Kidney capillary endothelial cell (primary cell): Measurements from ENCODE around the gene POLK.
"Not testable (repeated sequence)": the region's sequence is repeated elsewhere in the genome, so short reads cannot be mapped to it uniquely, and the experiment has no call there.

ENCODE experiments used
- DNase-seq: peaks from one replicate; pipeline ENCODE4 v3.0.0-alpha.2; 2018; ENCODE audit warnings: low spot score

Gene POLK

GRCh38 chr5:75510836-75511434 is 756 bp upstream of the POLK start:
- peak; percentile 27 for DNase-seq

DNA sequence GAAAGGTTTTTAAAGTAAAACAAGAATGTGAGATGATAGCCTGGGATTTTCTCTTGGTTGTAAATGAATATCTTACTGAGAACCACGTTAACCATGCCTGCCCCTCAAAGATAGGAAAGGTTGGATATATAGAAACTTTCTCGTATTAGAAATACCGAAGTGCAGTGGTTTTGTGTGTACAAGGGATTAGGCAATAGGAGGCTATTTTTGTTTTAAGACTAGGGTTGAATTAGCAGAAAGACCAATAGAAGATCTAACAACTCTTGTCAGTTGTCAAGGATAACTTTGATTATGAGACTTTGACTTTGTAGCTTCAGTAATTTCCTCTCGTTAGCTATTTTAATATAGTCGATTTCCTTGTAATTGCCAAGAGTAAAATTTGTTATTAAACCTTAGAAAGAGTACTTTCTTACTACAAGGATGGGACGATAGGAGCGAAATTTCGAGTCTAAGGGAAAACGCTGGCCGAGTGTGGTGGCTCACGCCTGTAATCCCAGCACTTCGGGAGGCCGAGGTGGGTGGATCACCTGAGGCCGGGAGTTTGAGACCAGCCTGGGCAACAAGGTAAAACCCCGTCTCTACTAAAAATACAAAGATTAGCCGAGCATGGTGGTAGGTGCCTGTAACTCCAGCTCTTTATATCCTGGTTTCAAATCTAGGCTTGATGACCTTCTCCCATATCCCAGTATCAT is 838 bp downstream of the POLK start:
- no peak for DNase-seq

- DNase-seq, result no peak
These were observed 2.1 kb downstream of the POLK start for GRCh38 chr5:75513841-75514240.

DNA sequence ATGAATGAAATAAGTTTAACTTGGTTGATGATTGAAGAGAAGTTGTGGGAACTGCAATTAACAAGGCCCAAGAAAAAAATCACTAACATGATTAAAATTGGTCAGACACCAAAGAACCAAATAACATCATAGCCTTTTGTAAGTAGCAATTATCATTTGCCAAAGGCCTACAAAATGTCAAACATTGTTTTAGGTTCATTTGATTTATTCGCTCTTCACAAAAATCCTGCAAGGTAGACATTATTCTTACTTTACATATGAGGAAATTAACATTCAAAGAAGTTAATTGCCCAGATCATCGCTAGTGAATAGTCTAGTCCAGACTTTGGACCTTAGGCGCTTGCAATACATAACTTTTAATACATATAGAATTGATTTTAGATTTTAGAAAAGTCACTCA is 2.6 kb downstream of the POLK start:
- DNase-seq, result no peak

- no peak for DNase-seq
These were observed 8.1 kb downstream of the POLK start for GRCh38 chr5:75519761-75520160.

DNA sequence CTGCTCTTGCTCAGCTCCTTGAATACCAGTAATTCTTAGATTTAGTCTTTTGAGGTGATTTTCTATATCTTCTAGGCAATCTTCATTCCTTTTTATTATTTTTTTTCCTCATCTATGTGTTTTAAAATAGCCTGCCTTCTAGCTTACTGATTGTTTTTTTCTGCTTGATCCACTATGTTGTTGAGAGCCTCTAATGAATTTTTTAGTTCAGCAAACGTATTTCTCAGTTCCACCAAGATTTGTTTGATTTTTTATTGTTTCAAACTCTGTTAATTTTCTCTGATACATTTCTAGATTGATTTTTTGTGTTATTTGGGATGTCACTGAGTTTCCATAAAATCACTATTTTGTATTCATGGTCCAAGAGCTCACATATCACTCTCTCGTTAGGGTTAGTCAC is 9.5 kb downstream of the POLK start:
- no peak for DNase-seq

GRCh38 chr5:75522025-75522424 is 10.3 kb downstream of the POLK start:
- DNase-seq, result no peak

DNA sequence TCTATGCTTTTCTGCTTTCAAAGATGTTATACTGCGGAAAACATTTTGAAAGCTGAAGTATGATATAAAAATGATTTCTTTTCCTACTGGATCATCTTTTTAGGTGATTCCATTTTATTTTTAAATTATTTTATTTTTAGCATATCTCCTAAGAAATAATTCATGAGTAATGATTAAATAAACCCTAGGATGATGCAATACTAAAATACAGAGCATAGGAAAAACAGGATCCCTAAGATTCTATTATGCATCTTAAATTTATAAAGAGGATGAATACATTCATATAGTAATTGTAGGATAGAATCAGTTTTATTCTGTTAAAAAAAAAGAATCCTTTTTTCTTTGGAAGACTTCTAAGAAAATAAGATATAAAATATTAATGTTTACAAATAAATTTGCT is 10.9 kb downstream of the POLK start:
- DNase-seq, result no peak

DNA sequence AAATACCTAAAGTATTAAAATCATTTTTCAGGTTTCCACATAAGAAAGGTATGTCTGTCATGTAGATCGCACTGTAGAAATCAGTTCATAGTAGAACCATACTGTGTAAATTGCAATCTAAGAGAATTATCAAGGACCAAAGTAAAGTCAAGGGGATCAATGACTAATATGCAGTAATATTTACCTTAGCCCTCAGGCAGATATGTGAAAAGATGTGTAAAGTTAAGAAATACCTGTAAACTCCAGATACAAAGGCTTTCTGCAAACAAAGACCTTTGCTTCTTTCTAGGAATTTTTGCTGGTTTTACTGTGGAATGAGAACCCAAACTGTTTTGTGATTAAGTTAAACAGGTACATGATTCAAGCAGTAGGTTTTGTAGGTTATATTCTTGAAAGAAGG is 11.6 kb downstream of the POLK start:
- no peak for DNase-seq

DNA sequence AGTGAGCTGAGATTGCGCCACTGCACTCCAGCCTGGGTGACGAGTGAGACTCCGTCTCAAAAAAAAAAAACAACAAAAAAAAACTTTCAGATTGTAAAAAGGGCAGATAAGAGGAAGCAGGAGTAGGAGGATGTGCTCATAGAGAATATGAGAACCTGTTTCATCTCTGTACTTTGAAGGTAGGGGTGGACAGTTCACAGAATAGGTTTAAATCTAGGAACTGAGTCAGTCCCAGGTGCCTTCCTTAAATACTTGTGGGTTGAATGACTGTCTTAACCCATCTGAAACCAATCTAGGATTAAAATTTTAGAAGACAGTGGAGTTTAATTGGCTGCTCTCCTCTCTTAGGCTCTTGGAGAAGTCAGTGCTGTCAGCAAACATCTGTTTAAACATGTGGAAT is 12.4 kb downstream of the POLK start:
- no peak for DNase-seq

DNA sequence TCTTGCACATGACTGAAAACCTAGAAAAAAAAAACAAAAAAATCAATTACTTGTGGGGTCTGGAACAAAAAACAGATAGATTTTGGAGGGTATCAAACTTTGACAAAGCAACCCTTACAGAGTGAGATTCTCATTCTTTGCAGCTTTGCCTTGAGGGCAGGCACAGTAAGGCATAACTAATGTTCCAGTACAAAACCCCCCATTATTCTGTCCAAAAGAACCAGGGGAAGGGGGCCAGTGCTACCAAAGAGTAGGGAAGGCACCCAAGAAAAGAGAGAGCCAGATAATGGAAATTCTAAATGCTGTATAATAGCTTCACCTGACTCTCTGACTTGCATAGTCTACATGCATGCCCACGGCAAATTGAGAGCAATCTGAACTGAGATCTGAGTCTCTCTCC is 12.9 kb downstream of the POLK start:
- no peak for DNase-seq

DNA sequence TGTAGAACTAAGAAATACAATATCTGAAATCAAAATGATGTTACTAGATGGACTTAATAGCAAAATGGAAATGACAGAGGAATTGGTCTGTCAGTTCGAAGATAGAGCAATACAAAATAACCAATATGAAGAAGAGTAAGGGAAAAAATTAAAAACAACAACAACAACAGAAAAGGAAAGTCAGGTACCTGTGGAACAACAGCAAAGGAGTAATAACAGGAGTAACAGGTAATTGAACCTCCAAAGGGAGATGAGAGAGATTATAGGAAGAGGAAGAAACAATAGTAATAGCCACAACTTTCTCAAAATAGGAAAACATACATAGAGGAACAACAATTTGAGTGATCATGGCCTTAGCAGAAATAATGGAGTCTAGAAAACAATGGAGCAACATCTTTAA is 13.7 kb downstream of the POLK start:
- DNase-seq, result no peak

DNA sequence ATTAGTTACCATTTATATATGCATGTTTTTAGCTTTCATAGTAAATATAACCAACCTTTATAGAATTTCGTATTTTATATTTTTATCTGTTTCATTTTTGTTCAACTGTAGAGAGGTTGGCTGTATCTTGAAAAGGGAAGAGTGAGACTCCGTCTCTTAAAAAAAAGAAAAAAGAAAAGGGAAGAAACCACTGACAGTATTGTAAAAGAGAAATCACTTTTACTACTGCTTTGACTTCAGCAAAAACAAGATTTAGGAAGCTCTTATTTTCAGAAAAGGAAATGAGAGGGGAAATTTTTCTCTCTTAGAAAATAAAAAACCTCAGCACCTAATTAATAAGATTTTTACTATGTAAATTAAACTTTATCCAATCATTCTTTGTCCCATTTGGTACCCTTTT is 14.4 kb downstream of the POLK start:
- no peak for DNase-seq

- DNase-seq, result no peak
These were observed 17.5 kb downstream of the POLK start for GRCh38 chr5:75529185-75529584.

DNA sequence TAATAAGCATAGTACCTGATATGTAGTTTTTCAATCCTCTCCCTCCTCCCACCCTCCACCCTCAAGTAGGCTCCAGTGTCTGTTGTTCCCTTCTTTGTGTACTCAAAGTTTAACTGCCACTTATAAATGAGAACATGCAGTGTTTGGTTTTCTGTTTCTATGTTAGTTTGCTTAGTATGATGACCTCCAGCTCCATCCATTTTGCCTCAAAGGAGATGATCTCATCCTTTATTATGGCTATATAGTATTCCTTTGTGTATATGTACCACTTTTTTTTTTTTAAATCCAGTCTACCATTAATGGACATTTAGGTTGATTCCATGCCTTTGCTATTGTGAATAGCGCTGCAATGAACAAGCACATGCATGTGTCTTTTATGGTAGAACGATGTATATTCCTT is 20.5 kb downstream of the POLK start:
- no peak for DNase-seq

- not testable (repeated sequence) for DNase-seq
These were observed 22.0 kb downstream of the POLK start for GRCh38 chr5:75533716-75534115.

GRCh38 chr5:75534734-75535133 is 23.0 kb downstream of the POLK start:
- DNase-seq, result no peak

- DNase-seq, result no peak
These were observed 24.5 kb downstream of the POLK start for GRCh38 chr5:75536147-75536546.

DNA sequence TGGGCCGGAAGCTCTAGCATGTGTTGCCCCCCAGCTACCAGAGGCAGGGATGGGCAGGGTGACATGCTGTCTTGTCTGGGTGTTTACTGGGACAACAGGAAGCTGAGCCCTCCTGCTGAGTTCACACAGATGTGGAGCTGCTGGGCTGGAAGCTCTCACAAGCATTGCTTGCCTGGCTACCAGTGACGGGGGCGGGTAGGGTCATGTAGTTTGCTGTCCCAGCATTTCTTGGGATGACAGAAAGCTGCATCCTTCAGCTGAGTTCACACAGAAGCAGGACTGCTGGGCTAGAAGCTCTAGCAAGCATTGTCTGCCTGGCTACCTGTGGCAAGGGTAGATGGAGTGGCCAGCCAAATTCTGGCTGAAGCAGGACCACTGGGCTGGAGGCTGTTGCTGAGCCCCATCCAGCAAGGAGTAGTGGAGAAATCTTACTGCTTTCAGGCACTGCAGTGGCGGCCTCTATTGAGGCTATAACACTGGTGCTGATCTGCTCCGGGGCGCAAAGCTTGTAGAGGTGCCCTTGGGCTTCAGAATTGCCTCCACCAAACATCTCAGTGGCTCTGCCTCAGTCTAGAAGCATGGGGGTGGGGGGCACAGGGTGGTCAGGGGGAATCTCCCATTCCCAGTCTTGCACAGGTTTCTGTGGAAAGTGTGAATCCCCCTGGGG is 25.1 kb downstream of the POLK start:
- DNase-seq, result no peak

GRCh38 chr5:75538211-75538610 is 26.5 kb downstream of the POLK start:
- DNase-seq, result no peak

DNA sequence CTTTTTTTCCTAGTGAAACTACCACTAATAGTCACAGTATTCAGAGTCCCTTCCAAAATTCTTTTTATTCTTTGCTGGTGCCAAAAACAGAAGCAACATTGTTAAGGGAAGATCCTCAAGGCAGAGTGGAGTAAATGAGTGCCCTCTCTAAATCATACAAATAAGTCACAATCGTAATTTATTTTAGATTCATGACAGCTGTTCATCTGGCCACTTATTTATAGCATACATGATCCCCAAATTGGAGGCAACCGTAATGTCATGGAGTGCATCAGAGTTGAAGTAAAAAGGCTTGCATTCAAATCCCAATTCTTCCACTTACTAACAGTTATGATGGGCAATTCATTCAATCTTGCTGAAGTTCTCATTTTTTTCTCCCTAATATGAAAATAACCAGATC is 33.4 kb downstream of the POLK start:
- DNase-seq, result no peak

DNA sequence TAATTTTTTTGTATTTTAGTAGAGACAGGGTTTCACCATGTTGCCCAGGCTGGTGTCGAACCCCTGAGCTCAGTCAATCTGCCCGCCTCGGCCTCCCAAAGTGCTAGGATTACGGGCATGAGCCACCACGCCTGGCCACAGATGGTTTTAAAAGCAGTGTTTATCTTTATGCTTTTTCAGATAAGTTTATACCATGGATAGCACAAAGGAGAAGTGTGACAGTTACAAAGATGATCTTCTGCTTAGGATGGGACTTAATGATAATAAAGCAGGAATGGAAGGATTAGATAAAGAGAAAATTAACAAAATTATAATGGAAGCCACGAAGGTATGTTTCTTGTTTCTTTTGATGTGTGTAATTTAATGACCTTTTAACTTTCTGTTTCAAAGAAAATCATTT is 35.1 kb downstream of the POLK start:
- DNase-seq, result no peak

DNA sequence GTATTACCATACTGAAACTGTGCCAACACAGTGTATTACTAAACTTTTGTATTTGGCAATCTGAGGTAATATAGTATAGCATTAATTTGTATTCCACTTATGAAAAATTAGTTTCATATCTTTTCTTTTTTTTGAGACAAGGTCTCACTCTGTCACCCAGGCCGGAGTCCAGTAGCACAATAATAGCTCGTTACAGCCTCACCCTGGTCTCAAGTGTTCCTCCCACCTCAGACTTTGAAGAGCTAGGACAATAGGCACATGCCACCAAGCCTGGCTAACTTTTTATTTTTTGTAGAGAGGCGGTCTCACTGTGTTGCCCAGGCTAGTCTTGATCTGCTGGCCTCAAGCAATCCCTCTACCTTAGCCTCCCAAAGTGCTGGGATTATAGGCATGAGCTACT is 36.1 kb downstream of the POLK start:
- no peak for DNase-seq

DNA sequence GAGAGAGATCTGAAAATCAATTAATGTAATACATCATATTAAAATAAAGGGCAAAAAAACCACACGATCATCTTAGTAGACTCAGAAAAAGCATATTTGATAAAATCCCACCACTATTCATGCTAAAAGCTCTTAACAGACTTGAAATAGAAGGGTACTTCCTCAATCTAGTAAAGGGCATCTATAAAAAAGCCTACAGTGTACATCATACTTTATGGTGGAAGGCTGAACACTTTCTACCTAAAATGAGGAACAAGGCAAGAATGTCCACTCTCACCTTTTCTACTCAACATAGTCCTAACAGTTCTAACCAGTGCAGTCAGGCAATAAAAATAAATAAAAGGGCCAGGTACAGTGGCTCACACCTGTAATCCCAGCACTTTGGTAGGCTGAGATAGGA is 38.9 kb downstream of the POLK start:
- no peak for DNase-seq
